Calu3 (cell line): ENCODE results near the gene CCDC197. TPM values are rescaled to one million over a fixed set of nuclear protein-coding genes. Genes with fewer than 3 reads are reported as not detected.

Source experiments
- BruUV-seq: library from RNA; stranded (reverse); fragments of 400-500 nt; replicated peaks from 2 replicates; lab custom pipeline; 2021; lab: Mats Ljungman, UMichigan
- CTCF ChIA-PET: fragments of 300-600 bp; sonication (Branson Sonifier 250); formaldehyde crosslinking; loops from one replicate; lab custom pipeline; 2022; ENCODE audit warnings: antibody characterized with exemption; lab: Charles Lee
- DNase-seq: peaks from one replicate; pipeline ENCODE4 v3.0.0; 2022
- H3K27ac Mint-ChIP-seq: one replicate; pipeline ENCODE4 v1.8.0; 2022; ENCODE audit warnings: mixed read lengths; ENCODE audit not compliant: unreplicated experiment
- H3K27me3 Mint-ChIP-seq: one replicate; pipeline ENCODE4 v1.8.0; 2022; ENCODE audit warnings: mixed read lengths; ENCODE audit not compliant: unreplicated experiment
- H3K36me3 Mint-ChIP-seq: one replicate; pipeline ENCODE4 v1.8.0; 2022; ENCODE audit warnings: mild to moderate bottlenecking, moderate library complexity, mixed read lengths; ENCODE audit not compliant: insufficient read depth, unreplicated experiment
- H3K4me1 Mint-ChIP-seq: one replicate; pipeline ENCODE4 v1.8.0; 2022; ENCODE audit warnings: mild to moderate bottlenecking, low read depth, mixed read lengths; ENCODE audit not compliant: unreplicated experiment
- H3K4me3 Mint-ChIP-seq: one replicate; pipeline ENCODE4 v1.8.0; 2022; ENCODE audit warnings: mild to moderate bottlenecking, low read depth, moderate library complexity, mixed read lengths; ENCODE audit not compliant: unreplicated experiment
- H3K9me3 Mint-ChIP-seq: one replicate; pipeline ENCODE4 v1.8.0; 2022; ENCODE audit warnings: low read depth, mixed read lengths; ENCODE audit not compliant: unreplicated experiment
- CTCF ChIP-seq: fragments of 200-600 bp; IDR thresholded peaks from one replicate; pipeline ENCODE4 v1.8.0; 2022; ENCODE audit warnings: antibody characterized with exemption; ENCODE audit not compliant: unreplicated experiment
- intact Hi-C: fragments of 100-400 bp; cut with micrococcal nuclease; formaldehyde crosslinking; loops from one replicate; pipeline ENCODE4 v1.10.0; 2022; ENCODE audit not compliant: unreplicated experiment
- total RNA-seq: library from RNA; stranded (reverse); gene quantifications from 2 replicates; pipeline ENCODE4 v1.2.3, GENCODE V29; 2022

CCDC197 gene
- total RNA-seq, 1 experiment from 2014 or later = not detected

DNA sequence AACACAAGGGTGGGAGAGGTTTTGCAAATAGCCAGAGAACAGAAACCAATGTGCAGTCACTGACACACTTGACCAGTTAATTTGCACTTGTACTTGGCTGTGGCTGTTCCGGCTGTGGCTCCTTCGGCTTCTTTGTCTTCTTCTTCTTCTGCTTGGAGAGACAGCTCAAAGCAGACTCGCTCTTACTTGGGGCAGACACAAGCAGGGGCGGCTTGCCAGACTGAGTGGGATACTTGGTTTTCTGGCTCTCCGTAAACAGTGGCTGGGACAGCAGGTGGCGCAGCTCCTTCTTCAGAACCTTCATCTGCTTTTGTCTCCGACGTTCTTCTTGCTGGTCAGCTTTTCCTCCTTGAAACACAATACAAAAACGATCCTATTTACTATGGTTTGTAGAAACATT lies 54.0 kb downstream of the CCDC197 start:
- BruUV-seq = TSS peak; percentile 57
- TF ChIP-seq CTCF = peak; percentile 26
- intact Hi-C loops = loop anchor here (1.0 to 2.0 kb wide), 2 partner anchors 85 to 130 kb away; no protein-coding TSS in a partner anchor
- H3K4me1 Mint-ChIP-seq = no peaks in the 10 kb centered on the region
- CTCF ChIA-PET = interaction anchor here (1.1 to 2.5 kb wide), 3 partner anchors 22 to 435 kb away, joined by 3 to 16 read pairs (median 4); no protein-coding TSS in a partner anchor
- peaks cover 75% of the 10 kb centered on the region for H3K36me3 Mint-ChIP-seq
- no peaks in the 10 kb centered on the region for H3K9me3 Mint-ChIP-seq
- peak; percentile 38 for DNase-seq
- no peak overlapping the region for H3K27ac Mint-ChIP-seq
- H3K4me3 Mint-ChIP-seq = no peak overlapping the region
- H3K27me3 Mint-ChIP-seq = no peaks in the 10 kb centered on the region

DNA sequence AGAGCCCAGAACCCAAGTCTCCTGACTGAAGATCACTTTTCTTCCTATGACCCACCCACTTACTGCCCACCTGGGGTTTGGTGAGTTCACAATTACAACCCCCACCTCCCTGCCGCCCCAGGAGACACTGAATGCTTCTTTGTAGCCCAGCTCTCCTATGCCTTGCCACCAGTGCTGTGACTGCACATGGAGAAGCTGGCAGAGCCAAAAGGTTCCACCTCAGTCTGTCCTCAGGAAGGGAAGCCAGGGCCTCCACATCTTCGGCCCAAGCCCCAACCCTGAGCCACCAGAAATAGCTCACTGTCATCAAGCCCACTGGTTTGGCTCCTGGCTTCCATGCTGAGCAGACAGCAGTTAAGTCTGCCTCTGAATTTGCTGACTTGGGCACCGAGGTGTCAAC lies 54.7 kb downstream of the CCDC197 start:
- Mint-ChIP-seq H3K4me3 (no peak overlapping the region), H3K9me3 (no peaks in the 10 kb centered on the region), H3K4me1 (no peaks in the 10 kb centered on the region), H3K27ac (no peak overlapping the region), H3K36me3 (peaks cover 81% of the 10 kb centered on the region), H3K27me3 (no peaks in the 10 kb centered on the region)
- BruUV-seq = no TSS peak
- CTCF ChIA-PET = interaction anchor here (1.1 to 2.5 kb wide), 3 partner anchors 23 to 434 kb away, joined by 3 to 16 read pairs (median 4); no protein-coding TSS in a partner anchor
- no peak for DNase-seq
- intact Hi-C loops = loop anchor here (1.0 to 2.0 kb wide), 2 partner anchors 85 to 129 kb away; no protein-coding TSS in a partner anchor
- no peak for TF ChIP-seq CTCF

GRCh38 chr14:94052199-94052598 lies 55.1 kb downstream of the CCDC197 start:
- TF ChIP-seq CTCF = no peak
- intact Hi-C loops = no loop called here

DNA sequence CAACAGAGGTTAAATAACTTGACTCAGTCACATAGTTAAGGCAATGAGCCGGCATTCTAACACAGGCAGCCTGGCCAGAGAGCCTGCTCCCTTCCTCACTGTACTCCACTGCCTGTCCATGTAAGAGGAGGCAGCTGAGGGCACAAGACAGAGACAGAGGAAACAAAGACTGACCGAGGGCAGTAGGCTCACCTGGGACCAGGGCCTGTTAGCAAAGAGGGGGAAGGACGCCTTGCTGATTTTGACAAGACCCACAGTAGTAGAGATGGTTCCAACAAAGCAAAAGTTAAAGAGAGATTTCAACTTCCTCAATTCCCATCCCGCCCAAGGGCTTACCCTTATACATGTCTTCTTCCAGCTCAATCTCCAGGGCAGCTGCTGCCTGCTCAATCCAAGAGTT lies 55.6 kb downstream of the CCDC197 start:
- no peak for DNase-seq
- no TSS peak for BruUV-seq
- intact Hi-C loops = no loop called here
- no peak overlapping the region for H3K27ac Mint-ChIP-seq
- CTCF ChIA-PET = interaction anchor here (1.2 to 2.5 kb wide), 2 partner anchors 25 to 84 kb away, joined by 3 to 16 read pairs; no protein-coding TSS in a partner anchor
- H3K27me3 Mint-ChIP-seq = no peaks in the 10 kb centered on the region
- no peak for TF ChIP-seq CTCF
- no peaks in the 10 kb centered on the region for H3K4me1 Mint-ChIP-seq
- no peaks in the 10 kb centered on the region for H3K9me3 Mint-ChIP-seq
- H3K4me3 Mint-ChIP-seq = no peak overlapping the region
- H3K36me3 Mint-ChIP-seq = peaks cover 74% of the 10 kb centered on the region

More at GRCh38 chr14:94052199-94052598, 55.1 kb downstream of the CCDC197 start:
- H3K9me3 Mint-ChIP-seq = no peaks in the 10 kb centered on the region
- no peaks in the 10 kb centered on the region for H3K4me1 Mint-ChIP-seq
- H3K36me3 Mint-ChIP-seq = peaks cover 79% of the 10 kb centered on the region
- DNase-seq = no peak
- CTCF ChIA-PET = interaction anchor here (1.2 to 2.5 kb wide), 2 partner anchors 25 to 85 kb away, joined by 3 to 16 read pairs; no protein-coding TSS in a partner anchor
- no peak overlapping the region for H3K27ac Mint-ChIP-seq
- no peaks in the 10 kb centered on the region for H3K27me3 Mint-ChIP-seq
- H3K4me3 Mint-ChIP-seq = no peak overlapping the region
- BruUV-seq = no TSS peak
